HG03139 (cell line): ENCODE measurements around the gene TRPC6.
A peak's percentile ranks its signal among the peaks of the same experiment; 100 is the strongest.

ENCODE experiments used
- ATAC-seq: cut with Tn5 transposase; IDR thresholded peaks from one replicate; pipeline ENCODE4 v1.9.1; 2021; ENCODE audit not compliant: unreplicated experiment

The TRPC6 gene

DNA sequence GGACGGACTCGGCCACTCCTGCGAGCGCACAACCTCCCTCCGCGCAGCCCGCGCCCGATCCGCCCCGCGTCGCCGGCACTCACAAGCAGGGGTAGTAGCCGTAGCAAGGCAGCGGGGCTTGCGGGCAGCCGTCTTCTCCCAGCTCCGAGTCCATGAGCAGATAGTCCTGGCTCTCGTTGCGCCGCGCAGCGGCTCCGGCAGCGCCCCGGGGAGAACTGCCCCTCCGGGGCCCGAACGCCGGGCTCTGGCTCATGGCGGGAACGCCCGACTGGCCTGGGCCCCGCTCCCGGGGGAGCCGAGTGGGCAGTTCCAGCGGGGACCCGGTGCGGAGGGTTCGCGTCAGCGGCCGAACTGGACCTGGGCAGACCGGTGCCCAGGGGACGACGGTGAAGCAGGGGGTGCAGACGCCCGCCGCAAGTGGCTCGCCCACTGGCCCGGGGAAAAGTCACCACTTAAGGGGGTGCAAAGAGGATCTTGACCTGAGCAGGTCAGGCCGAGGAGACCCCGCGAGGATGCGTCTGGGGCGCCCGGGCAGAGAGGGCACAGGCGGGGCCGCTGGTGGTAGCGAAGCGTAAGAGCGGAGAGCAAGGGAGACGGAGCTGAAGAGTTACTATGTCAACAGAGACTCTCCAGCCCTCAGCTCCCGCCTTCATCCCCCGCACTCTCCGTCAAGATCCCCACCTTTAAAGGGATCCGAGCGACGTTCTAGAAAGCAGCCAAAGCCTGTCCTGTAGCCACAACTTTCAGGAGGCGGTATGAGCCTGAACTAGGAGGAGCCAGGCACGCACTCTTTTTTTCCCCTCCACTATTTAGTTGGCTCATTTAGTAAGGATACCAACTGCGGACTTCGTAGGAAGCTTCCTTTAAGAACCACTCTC is at the start of gene TRPC6:
TRPC6 (minus strand) TSS at position 757 of the 878 bp plus-strand sequence; CDS start at position 253, 504 bp downstream.
- no peak for ATAC-seq

DNA sequence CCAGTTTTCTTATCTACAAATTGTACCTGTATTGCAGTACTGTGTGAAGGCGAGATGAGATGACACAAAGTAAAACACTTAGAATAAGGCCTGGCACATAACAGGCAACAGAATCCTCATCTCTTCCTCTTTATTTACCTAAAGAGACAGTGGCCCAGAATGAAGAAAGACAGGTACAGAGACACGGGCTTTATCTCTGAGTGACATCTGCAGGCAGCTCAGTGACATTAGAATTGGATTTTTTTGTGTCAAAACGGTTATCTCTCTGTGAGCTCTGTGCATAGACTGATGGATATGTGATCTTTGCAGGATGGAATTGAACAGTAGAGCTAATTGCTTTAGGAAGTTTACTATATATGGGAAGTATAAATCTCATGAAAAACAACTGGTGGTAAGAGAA is 36.2 kb upstream of the TRPC6 start:
- ATAC-seq: no peak

GRCh38 chr11:101618709-101619108 is 34.9 kb upstream of the TRPC6 start:
- ATAC-seq: no peak

- no peak for ATAC-seq
These were observed 34.0 kb upstream of the TRPC6 start for GRCh38 chr11:101617735-101618332.

DNA sequence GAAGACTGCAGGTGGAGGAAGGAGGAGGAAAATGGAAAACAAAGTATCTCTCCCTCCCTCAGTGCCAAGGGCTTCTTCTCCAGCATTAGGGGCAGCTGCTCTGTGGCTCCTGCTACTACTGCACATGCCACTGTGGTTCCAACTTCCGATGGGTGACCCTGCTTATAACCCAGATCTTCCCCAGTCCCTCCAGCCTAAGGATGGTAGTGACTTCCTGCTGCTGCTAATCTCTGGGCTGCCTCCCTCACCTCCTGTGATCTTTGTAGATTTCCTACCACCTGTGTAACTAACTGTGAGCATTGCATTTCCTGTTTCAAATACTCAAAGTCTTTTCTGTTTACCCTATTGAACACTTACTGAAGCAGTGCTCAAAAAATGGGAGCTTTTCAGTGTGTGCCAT is 28.7 kb upstream of the TRPC6 start:
- no peak for ATAC-seq

DNA sequence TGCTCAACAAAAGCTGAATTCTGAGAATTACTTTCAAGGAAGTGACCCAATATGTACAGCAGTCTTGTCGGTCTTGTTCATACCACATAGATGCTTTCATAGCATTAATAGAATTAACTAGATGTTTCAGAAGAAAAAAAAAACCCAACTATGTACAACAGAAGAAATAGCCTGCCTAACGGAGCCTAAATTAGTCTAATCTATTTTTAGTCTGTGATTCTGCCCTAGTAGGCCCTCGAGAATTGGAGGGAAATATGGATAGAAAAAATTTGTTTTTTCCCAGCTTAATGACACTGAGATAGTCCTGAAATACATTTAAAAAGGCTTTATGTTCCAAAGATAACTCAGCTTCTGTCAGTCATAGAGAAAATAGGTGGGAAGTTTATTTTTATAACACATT is 17.1 kb upstream of the TRPC6 start:
- ATAC-seq: no peak

- ATAC-seq: no peak
These were observed 3.2 kb upstream of the TRPC6 start for GRCh38 chr11:101586965-101587364.

DNA sequence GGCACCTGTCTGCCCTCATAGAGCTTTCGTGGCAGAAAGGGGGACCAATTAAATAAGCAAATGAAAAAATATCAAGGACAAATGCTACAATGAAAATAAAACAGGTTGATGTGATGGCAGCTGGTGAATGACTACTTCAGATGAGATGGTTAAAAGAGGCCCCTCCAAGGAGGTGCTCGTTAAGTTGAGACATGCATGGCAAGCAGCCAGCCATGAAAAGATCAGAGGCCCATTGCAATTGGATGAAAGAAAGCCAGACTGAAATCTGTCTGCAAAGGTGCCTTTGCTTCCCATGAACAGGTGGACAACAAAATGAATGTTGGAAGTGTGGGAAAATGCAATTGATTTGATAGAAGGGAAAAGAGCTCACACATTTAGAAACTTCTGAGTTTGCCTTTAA is 848 bp upstream of the TRPC6 start:
- ATAC-seq: no peak

GRCh38 chr11:101584129-101584515 is 315 bp upstream of the TRPC6 start:
- ATAC-seq: no peak

DNA sequence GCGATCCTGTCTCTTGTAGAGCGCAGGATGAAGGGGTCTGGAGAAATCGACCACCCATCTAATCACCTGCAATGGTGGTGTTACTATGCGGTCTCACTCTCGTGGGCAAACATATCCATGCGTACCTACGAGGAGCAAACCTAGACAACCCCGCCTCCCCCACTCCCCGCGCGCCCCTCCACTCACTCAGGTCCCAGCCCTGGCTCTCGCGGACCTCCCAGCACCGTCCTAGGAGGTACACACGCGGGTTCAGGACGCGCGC is 887 bp downstream of the TRPC6 start:
- ATAC-seq: no peak

DNA sequence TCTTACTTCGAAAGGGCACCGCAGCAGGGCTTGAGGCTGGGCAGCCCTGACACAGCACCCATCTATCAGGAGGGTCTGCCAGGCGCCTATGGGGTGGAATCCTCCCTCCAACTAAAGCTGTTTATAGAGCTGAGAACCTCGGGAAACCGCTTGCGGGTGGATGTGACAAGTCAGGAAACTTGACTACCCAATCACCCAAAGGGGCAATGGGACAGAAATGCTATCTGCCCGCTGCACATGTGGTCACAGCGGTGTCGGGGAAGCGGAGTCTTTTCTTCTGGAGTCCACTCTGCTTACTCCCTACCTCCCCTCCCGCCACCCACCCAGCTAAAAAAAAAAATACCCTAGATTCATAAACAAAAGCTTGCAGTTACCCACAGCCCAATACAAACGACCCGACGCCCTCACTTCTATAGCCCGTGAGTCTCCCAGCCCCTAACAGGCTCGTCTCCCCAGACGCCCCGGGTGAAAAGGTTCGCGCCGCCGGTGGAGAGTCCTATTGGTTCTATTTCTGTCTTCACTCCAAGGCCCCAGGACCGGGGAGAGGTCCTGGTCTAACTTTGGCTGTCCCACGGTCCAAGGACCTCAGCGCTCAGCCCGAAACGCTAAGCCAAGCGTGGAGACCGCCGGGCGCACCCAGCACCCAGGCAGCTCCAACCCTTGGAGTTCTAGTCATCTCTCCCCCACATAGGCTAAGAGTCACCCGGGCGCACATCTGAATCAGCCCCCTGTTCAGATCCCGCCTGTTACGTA is 1.4 kb downstream of the TRPC6 start:
- ATAC-seq: no peak

- no peak for ATAC-seq
These were observed 6.3 kb downstream of the TRPC6 start for GRCh38 chr11:101577461-101577860.

DNA sequence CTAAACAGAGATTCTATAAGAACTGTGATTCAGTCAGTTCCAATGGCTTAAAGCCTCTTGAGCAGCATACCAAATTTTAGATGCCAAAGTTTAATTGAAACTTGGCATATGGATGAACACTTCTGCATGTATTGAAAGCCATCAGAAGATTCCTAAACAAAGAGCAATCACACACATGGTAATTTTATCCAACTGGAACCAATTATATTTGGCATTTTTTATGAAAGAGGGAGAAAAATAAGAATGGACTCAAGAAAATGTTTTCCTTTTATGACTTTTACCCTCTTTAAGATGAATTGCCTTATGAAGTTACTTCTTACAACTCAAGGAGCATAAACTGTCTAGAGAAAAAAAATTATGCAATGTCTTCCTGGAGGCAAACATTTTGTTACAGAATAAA is 7.4 kb downstream of the TRPC6 start:
- no peak for ATAC-seq

- no peak for ATAC-seq
These were observed 8.9 kb downstream of the TRPC6 start for GRCh38 chr11:101574886-101575285.

DNA sequence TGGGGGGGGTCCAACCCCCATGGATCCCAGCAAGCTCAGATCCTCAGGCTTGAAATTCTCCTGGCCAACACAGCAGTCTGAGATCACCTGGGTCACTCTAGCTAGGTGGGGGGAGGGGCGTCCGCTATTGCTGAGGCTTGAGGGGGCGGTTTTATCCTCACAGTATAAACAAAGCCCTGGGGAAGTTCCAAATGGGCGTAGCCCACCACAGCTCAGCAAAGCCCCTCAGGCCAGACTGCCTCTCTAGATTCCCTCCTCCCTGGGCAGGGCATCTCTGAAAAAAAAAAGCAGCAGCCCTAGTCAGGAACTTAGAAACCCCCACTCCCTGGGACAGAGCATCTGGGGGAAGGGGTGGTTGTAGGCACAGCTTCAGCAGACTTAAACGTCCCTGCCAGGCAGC is 16.7 kb downstream of the TRPC6 start:
- no peak for ATAC-seq

DNA sequence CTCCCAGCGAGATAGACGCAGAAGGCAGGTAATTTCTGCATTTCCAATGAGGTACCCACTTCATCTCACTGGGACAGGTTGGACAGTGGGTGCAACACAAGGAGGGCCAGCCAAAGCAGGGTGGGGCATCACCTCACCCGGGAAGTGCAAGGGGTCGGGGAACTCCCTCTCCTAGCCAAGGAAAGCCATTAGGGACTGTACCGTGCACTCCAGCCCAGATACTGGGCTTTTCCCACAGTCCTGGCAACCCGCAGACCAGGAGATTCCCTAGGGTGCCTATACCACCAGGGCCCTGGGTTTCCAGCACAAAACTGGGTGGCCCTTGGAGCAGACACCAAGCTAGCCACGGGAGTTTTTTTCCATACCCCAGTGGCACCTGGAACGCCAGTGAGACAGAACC is 17.2 kb downstream of the TRPC6 start:
- no peak for ATAC-seq

- ATAC-seq: no peak
These were observed 20.6 kb downstream of the TRPC6 start for GRCh38 chr11:101563166-101563565.

DNA sequence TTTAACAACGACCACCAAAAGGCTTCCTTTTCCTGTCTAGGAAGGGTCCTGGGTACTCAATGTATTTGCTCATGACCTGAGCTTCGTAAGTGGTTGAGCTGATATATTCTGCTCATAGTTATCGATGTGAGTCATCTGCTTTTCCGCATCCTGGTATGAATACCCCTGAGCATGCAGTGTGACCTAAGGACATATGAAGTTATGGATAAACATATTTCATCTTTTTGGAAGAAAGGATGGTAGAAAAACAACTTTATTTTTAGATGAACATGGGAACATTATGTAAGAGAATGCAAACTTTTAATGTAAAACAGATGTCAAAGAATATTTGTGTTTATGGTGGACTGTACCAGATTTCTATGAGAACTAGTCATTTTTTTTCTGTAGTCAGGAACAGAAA is 28.4 kb downstream of the TRPC6 start:
- no peak for ATAC-seq

- peak; percentile 99 for ATAC-seq
These were observed 29.9 kb downstream of the TRPC6 start for GRCh38 chr11:101553891-101554292.

DNA sequence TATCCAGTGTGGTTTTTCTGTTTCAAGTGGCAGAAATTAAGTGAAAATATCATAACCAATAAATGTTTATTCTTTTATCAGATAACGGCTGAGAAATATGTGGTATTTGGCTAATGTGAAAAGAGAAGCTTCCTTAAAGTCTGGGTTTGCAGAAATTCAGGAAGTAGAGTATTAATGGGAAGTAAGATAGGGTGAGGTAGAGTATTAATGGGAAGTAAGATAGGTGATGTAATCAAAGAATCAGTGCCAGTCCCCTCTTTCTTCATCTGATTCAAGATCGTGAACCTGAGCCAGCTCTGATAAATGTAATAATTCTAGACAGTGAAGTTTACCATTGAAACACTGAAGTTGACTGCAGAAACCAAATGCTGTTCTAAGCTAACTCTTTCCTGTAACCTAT is 30.9 kb downstream of the TRPC6 start:
- no peak for ATAC-seq

DNA sequence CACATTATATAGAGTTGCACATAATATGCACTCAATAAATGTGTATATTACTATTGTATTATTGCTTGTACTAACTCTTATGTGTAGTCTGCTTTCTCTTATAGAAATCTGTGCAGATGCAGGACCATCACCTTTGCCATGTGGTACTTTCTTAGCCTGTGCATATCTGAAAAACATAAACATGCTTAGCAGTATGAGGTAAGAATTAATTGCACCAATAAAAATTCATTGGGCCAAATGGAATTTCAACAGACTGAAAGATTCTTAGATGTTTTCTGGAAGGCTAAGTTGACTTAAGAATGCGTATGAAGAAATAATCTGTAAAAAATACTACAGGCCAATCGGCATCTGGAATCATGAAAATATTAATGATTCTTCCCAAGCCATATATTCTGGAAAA is 55.3 kb downstream of the TRPC6 start:
- no peak for ATAC-seq

DNA sequence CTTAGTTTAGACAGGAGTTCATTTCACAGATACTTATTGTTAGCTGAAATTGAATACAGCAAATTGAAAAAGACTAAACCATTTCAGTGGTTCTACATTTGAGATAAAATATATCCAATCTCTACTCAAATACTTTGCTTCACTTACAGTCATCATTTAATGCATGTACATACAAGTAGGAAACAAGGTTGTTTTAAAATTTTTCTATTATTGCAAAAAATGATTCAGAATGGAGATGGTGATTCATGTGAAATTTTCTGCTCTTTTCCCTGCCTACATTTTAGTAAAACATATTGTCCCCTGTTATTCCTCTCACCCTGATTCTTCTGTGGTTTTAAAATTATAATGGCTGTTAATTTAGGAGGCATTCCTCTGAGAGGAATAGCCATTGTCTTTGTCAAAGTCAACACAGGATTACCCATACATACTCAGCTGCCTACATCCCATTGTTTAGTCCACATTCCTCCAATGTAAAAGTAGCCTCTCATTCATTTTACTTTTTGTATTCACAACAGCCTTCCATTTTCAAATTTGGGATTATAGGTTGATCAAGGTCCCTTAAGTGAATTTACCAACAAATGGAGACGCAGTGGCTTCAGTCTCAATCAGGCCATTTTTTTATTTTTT is 60.1 kb downstream of the TRPC6 start:
- no peak for ATAC-seq
